ENCODE results near the gene RASGRF1.

DNA sequence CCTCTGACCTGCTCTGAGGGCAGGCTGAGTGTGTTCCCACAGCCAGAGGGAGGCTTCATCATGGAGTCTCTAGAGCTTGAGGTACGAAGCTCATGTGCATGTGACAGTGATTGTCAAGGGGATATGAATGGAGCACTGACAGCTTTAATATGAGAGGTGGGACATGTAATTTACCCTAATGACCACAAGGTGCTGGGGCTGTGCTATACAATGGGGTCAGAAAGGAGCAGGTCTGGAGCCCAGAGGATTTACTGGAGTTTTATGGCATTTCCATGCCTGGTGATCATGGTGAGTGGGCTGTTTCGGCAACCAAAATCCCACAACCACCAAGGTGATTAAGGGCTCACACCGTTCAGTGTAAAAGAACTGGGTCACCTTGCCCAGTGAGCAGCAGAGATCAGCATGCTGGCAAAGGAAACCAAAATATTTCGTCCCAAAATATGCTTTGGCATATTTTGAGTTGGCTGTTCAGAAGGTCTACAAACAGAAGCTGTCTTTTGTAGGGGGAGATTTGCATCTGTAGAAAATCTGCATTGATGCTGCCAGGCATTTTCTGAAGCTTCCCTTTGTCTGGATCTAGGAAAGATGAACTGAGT, 40.1 kb upstream of the RASGRF1 start:
- TF ChIP-seq, protein P1, sequence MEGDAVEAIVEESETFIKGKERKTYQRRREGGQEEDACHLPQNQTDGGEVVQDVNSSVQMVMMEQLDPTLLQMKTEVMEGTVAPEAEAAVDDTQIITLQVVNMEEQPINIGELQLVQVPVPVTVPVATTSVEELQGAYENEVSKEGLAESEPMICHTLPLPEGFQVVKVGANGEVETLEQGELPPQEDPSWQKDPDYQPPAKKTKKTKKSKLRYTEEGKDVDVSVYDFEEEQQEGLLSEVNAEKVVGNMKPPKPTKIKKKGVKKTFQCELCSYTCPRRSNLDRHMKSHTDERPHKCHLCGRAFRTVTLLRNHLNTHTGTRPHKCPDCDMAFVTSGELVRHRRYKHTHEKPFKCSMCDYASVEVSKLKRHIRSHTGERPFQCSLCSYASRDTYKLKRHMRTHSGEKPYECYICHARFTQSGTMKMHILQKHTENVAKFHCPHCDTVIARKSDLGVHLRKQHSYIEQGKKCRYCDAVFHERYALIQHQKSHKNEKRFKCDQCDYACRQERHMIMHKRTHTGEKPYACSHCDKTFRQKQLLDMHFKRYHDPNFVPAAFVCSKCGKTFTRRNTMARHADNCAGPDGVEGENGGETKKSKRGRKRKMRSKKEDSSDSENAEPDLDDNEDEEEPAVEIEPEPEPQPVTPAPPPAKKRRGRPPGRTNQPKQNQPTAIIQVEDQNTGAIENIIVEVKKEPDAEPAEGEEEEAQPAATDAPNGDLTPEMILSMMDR (IDR thresholded peaks at IDR 0.05), result no peak
- TF ChIP-seq POLR2A (IDR thresholded peaks at IDR 0.05), result no peak
